Fibroblast of villous mesenchyme (primary cell): ENCODE measurements around the gene EGR2. TPM values are rescaled to one million over a fixed set of nuclear protein-coding genes. Genes with fewer than 3 reads are reported as not detected.

Source experiments
- DNase-seq: peaks from one replicate; pipeline ENCODE4 v3.0.0-alpha.2; 2010; ENCODE audit warnings: low read depth
- H3K4me3 ChIP-seq: 2 replicates; pipeline ENCODE4 v1.5.1; 2011; ENCODE audit warnings: low read depth, mild to moderate bottlenecking, low read length
- CTCF ChIP-seq: IDR thresholded peaks from 2 replicates; pipeline ENCODE4 v1.5.1; 2012; ENCODE audit warnings: low read depth, mild to moderate bottlenecking, low read length; ENCODE audit not compliant: insufficient read depth
- total RNA-seq: library from RNA; depleted of rRNA; stranded (reverse); fragments of >200 nt; gene quantifications from 2 replicates; pipeline ENCODE4 v1.2.3, GENCODE V29; 2012

Gene EGR2
- 1.7 and 1.9 TPM in 2 replicates for total RNA-seq

GRCh38 chr10:62816331-62817120 is at the start of gene EGR2:
Gene EGR2 (minus strand): TSS chr10:62816366. CDS start chr10:62816029, 337 bp downstream.
- peak; percentile 96 for DNase-seq
- no peak for TF ChIP-seq CTCF
- peak within 1 kb of the TSS; percentile 80 for H3K4me3 ChIP-seq

GRCh38 chr10:62862447-62862846 is 46.3 kb upstream of the EGR2 start:
- H3K4me3 ChIP-seq = no peak overlapping the region
- no peak for TF ChIP-seq CTCF
- DNase-seq = no peak

- TF ChIP-seq CTCF = no peak
- H3K4me3 ChIP-seq = no peak overlapping the region
- DNase-seq = no peak
These were observed 45.3 kb upstream of the EGR2 start for GRCh38 chr10:62861507-62861906.

GRCh38 chr10:62860946-62861345 is 44.8 kb upstream of the EGR2 start:
- no peak for DNase-seq
- no peak for TF ChIP-seq CTCF
- H3K4me3 ChIP-seq = no peak overlapping the region

GRCh38 chr10:62858364-62858763 is 42.2 kb upstream of the EGR2 start:
- DNase-seq = peak; percentile 23
- no peak for TF ChIP-seq CTCF
- H3K4me3 ChIP-seq = no peak overlapping the region

- TF ChIP-seq CTCF = no peak
- DNase-seq = no peak
- no peak overlapping the region for H3K4me3 ChIP-seq
These were observed 39.9 kb upstream of the EGR2 start for GRCh38 chr10:62856021-62856420.

- TF ChIP-seq CTCF = no peak
- no peak overlapping the region for H3K4me3 ChIP-seq
- DNase-seq = no peak
These were observed 37.5 kb upstream of the EGR2 start for GRCh38 chr10:62853710-62854109.
